ENCODE measurements around the gene DCAF10. TPM values are rescaled to one million over a fixed set of nuclear protein-coding genes. Genes with fewer than 3 reads are reported as not detected.

Gene DCAF10
- total and polyA plus RNA-seq, 2 of the 13 experiments (the other 11 are each of a cell fraction or from before 2014, with no cell fraction given): 9.2 to 20.3 TPM

DNA sequence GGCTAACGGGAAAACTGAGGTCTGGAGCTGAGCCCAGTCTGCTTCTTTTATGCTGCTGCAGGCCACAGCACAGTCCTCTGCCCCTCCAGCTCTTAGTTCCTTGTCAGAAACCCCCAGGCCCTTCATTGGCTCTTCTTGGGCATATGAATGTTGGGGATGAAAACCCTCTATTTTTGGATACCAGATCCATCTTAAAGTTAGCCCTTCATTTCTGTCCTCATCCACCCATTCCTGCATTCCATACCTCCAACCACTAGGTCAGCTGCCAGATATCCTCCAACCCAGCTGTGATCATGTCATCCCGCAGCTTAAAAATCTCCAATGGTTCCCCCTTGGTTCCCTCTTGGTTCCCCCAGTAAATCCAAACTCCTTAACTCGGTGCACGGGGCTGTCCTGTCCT, 105.2 kb downstream of the DCAF10 start:
- no peak overlapping the region for H3K9ac ChIP-seq (ENCODE audit: insufficient read depth, low read depth, low read length)
- no peak overlapping the region for H3K4me3 ChIP-seq (replicated peaks in 1 of 3; ENCODE audit: insufficient read depth in 1 of 3, low read depth in 2 of 3, low read length in 3 of 3)
- ChIA-PET POLR2A (no interaction called here), CTCF (ENCODE audit: low intra/inter-chr PET ratio, low total read pairs) (no interaction called here)
- H3K36me3 ChIP-seq (replicated peaks in 1 of 2; ENCODE audit: control insufficient read depth in 1 of 2, insufficient read depth in 2 of 2, low read length in 2 of 2): no peaks in the 10 kb centered on the region
- DNase-seq (ENCODE audit: low spot score): no peak
- H4K20me1 ChIP-seq (ENCODE audit: insufficient read depth, low read length): no peaks in the 10 kb centered on the region
- BruUV-seq (replicated peaks): no TSS peak
- no peak for ATAC-seq
- no peaks in the 10 kb centered on the region; a peak in 1 of 5 replicates for H3K27me3 ChIP-seq (ENCODE audit: control insufficient read depth in 1 of 2, insufficient read depth in 2 of 2, low read length in 2 of 2)
- peaks cover 68% of the 10 kb centered on the region for H3K4me1 ChIP-seq (ENCODE audit: insufficient read depth, low read length)
- no peak for TF ChIP-seq ZFAT (CRISPR knock-in tag; conservative IDR thresholded peaks at IDR 0.05)
- no peak for TF ChIP-seq ELF3 (CRISPR knock-in tag; IDR thresholded peaks at IDR 0.05)
- no peak for TF ChIP-seq SIX4 (CRISPR knock-in tag; IDR thresholded peaks at IDR 0.05)
- TF ChIP-seq NR2F1 (CRISPR knock-in tag; IDR thresholded peaks at IDR 0.05): no peak
- no peak for TF ChIP-seq ARNT2 (CRISPR knock-in tag; IDR thresholded peaks at IDR 0.05; ENCODE audit: low read depth)
- no peak for TF ChIP-seq ZKSCAN5 (CRISPR knock-in tag; IDR thresholded peaks at IDR 0.05)
- no peak for TF ChIP-seq RORA (CRISPR knock-in tag; IDR thresholded peaks at IDR 0.05)
- TF ChIP-seq TCF7 (IDR thresholded peaks at IDR 0.05; ENCODE audit: low read depth): no peak
- TF ChIP-seq, protein P1, sequence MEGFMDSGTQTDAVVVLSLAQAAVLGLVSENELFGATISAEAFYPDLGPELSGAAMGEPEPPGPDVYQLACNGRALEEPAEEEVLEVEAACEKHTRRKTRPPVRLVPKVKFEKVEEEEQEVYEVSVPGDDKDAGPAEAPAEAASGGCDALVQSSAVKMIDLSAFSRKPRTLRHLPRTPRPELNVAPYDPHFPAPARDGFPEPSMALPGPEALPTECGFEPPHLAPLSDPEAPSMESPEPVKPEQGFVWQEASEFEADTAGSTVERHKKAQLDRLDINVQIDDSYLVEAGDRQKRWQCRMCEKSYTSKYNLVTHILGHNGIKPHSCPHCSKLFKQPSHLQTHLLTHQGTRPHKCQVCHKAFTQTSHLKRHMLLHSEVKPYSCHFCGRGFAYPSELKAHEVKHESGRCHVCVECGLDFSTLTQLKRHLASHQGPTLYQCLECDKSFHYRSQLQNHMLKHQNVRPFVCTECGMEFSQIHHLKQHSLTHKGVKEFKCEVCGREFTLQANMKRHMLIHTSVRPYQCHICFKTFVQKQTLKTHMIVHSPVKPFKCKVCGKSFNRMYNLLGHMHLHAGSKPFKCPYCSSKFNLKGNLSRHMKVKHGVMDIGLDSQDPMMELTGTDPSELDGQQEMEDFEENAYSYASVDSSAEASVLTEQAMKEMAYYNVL (CRISPR knock-in tag; IDR thresholded peaks at IDR 0.05; ENCODE audit: borderline replicate concordance): no peak
- TF ChIP-seq, protein P2, sequence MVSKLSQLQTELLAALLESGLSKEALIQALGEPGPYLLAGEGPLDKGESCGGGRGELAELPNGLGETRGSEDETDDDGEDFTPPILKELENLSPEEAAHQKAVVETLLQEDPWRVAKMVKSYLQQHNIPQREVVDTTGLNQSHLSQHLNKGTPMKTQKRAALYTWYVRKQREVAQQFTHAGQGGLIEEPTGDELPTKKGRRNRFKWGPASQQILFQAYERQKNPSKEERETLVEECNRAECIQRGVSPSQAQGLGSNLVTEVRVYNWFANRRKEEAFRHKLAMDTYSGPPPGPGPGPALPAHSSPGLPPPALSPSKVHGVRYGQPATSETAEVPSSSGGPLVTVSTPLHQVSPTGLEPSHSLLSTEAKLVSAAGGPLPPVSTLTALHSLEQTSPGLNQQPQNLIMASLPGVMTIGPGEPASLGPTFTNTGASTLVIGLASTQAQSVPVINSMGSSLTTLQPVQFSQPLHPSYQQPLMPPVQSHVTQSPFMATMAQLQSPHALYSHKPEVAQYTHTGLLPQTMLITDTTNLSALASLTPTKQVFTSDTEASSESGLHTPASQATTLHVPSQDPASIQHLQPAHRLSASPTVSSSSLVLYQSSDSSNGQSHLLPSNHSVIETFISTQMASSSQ (IDR thresholded peaks at IDR 0.05; ENCODE audit: low read depth): no peak
- TF ChIP-seq, protein P2 (CRISPR knock-in tag; IDR thresholded peaks at IDR 0.05; ENCODE audit: borderline replicate concordance): no peak
- no peak for TF ChIP-seq ATF7-NPFF (CRISPR knock-in tag; IDR thresholded peaks at IDR 0.05; ENCODE audit: low read depth)
- no peak for TF ChIP-seq THAP11 (CRISPR knock-in tag; IDR thresholded peaks at IDR 0.05)
- TF ChIP-seq, protein P3, sequence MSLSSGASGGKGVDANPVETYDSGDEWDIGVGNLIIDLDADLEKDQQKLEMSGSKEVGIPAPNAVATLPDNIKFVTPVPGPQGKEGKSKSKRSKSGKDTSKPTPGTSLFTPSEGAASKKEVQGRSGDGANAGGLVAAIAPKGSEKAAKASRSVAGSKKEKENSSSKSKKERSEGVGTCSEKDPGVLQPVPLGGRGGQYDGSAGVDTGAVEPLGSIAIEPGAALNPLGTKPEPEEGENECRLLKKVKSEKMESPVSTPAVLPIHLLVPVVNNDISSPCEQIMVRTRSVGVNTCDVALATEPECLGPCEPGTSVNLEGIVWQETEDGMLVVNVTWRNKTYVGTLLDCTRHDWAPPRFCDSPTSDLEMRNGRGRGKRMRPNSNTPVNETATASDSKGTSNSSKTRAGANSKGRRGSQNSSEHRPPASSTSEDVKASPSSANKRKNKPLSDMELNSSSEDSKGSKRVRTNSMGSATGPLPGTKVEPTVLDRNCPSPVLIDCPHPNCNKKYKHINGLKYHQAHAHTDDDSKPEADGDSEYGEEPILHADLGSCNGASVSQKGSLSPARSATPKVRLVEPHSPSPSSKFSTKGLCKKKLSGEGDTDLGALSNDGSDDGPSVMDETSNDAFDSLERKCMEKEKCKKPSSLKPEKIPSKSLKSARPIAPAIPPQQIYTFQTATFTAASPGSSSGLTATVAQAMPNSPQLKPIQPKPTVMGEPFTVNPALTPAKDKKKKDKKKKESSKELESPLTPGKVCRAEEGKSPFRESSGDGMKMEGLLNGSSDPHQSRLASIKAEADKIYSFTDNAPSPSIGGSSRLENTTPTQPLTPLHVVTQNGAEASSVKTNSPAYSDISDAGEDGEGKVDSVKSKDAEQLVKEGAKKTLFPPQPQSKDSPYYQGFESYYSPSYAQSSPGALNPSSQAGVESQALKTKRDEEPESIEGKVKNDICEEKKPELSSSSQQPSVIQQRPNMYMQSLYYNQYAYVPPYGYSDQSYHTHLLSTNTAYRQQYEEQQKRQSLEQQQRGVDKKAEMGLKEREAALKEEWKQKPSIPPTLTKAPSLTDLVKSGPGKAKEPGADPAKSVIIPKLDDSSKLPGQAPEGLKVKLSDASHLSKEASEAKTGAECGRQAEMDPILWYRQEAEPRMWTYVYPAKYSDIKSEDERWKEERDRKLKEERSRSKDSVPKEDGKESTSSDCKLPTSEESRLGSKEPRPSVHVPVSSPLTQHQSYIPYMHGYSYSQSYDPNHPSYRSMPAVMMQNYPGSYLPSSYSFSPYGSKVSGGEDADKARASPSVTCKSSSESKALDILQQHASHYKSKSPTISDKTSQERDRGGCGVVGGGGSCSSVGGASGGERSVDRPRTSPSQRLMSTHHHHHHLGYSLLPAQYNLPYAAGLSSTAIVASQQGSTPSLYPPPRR (CRISPR knock-in tag; IDR thresholded peaks at IDR 0.05; ENCODE audit: borderline replicate concordance): no peak
- no peak overlapping the region for H3K27ac ChIP-seq (ENCODE audit: extremely low read length, insufficient read depth, low read length)
- no peaks in the 10 kb centered on the region for H3K9me3 ChIP-seq (ENCODE audit: low read length)
- in situ Hi-C loops (cut with HindIII; ENCODE audit: extremely low pct_ligation_motif_present, low pct_unique_long_range_greater_than_20kb) (loop anchor here (5.0 to 25.0 kb wide), 4 partner anchors 167 to 449 kb away; partner anchors contain the start of gene POLR1E), intact Hi-C loops (cut with micrococcal nuclease; ENCODE audit: unreplicated experiment) (loop anchor here (2.0 kb wide), 1 partner anchor 255 kb away; no protein-coding TSS in a partner anchor)
- WGBS (ENCODE audit: low lambda C conversion rate): 96% methylated on average over 4 of the region's 4 CpGs
- peaks cover 22% of the 10 kb centered on the region for H3K79me2 ChIP-seq (ENCODE audit: insufficient read depth, low read length)
- no peak overlapping the region for H2AFZ ChIP-seq (ENCODE audit: low read length)
- no peak for FAIRE-seq
- H3K4me2 ChIP-seq (ENCODE audit: low read depth, low read length): no peak overlapping the region

Data from HepG2 (cell line).